D721Med (cell line): ENCODE data around the gene AIPL1.

Source experiments
- DNase-seq: peaks from one replicate; pipeline ENCODE4 v3.0.0; 2011; ENCODE audit warnings: low spot score; ENCODE audit not compliant: insufficient read length
- FAIRE-seq: peaks from 2 replicates; lab custom pipeline; 2011; peaks lifted over from hg19 to GRCh38; lab: Jason Lieb, UNC
- TF ChIP-seq, protein P1 (sequence below): IDR thresholded peaks from 2 replicates; pipeline ENCODE4 v1.5.1; 2012; ENCODE audit warnings: mild to moderate bottlenecking, control low read depth; ENCODE audit not compliant: insufficient read depth; ENCODE audit errors: missing control alignments

Gene AIPL1

DNA sequence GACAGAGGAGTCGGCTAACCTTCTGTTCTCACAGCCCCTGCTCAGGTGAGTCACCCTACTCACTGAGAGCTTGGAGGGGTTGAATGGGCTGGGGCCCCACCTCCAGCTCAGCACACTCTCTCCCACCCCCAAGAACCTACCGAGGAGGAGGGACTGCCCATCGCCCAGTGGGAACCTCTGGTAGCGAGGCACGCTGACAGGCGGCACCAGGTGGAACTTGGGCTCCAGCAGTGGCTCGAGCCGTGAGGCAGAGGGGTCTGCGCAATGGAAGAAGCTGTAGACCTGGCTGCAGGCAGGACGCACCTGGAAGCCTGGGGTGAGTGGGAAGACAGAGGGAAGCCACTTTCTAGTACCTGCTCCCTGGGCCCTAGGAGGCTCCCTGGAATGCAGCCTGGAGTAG lies 37.6 kb upstream of the AIPL1 start:
- FAIRE-seq, result no peak

DNA sequence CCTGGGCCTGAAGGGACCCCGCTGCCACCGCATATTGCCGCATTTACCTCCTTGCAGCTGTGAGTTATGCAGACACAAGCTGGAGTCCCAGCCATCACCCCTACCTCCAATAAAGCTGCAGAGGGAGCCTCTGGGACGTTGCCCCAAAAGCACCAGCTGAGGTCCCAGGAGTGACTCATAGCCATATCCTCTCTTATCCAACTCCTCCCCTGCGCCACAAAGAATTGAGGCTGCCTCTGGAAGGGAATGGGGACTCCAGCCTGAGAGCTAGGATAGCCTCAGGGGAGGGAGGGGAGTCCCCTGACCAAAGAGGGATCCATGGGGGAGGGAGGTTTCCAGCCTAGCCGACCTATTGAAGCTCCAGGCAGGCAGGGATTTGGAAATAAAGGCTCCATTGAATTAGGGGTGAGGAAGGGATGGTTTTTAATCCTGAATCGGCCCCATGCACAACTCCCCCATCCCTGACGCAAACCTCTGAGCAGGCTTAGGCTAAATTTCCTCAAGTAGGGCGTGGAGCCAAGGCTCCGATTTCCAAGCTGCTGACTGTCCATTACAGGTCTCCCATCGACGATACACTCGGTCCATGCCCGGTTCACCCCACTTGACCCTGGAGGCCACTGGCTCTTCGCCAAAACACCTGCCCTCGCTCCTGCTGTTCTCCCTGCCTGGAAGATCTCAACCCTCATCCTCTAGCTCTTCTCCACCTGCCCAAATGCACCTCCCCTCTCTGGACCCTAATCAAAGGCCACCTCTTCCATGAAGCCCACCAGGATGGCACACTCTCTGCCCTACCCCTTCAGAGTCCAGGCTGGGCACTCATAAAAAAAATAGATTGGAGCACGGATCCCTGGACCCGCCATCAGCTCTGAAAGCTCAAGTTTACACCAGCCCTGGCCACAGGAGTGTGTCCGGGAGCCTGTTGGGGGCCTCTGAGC lies 36.9 kb upstream of the AIPL1 start:
- FAIRE-seq (no peak), DNase-seq (no peak)
- TF ChIP-seq, protein P1, sequence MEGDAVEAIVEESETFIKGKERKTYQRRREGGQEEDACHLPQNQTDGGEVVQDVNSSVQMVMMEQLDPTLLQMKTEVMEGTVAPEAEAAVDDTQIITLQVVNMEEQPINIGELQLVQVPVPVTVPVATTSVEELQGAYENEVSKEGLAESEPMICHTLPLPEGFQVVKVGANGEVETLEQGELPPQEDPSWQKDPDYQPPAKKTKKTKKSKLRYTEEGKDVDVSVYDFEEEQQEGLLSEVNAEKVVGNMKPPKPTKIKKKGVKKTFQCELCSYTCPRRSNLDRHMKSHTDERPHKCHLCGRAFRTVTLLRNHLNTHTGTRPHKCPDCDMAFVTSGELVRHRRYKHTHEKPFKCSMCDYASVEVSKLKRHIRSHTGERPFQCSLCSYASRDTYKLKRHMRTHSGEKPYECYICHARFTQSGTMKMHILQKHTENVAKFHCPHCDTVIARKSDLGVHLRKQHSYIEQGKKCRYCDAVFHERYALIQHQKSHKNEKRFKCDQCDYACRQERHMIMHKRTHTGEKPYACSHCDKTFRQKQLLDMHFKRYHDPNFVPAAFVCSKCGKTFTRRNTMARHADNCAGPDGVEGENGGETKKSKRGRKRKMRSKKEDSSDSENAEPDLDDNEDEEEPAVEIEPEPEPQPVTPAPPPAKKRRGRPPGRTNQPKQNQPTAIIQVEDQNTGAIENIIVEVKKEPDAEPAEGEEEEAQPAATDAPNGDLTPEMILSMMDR, result no peak

More for the DNA sequence above, 37.6 kb upstream of the AIPL1 start:
- DNase-seq, result no peak
- TF ChIP-seq, protein P1, result no peak

DNA sequence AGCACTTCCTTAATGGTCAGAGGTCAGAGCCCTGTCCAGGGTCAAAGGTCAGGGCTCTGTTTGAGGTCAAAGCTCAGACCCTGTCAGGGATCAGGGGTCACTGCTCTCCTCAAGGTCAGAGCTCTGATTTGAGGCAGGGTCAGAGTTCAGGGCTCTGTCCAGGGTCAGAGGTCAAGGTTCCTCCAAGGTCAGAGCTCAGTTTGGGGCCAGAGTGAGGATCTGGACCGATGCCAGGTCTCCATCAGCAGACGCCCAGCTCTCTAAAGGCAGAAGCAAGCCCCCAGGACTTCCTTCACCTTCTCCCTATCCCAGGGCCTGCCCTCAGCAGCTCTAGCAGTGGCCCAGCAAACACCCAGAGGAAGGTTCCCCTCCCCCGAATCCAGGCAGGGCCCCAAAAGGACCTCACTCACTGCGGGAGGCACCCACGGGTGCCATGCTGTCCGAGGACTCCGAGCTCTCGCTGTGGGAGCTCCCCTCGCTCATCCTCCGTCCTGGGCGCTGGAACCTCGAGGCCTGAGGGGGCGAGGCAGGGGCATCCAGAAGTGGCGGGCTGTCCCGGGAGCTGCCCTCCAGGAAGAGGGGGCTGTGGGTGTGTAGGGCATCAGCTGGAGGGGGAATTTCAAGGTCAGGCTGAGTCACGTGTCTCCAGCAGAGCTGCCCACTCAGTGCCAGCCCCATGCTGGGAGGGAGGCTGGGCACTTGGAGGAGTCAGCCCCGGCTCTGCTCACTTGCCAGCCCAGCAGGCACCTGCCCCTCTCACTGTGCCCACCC lies 36.0 kb upstream of the AIPL1 start:
- DNase-seq, result no peak
- no peak for FAIRE-seq
- TF ChIP-seq, protein P1, result no peak

DNA sequence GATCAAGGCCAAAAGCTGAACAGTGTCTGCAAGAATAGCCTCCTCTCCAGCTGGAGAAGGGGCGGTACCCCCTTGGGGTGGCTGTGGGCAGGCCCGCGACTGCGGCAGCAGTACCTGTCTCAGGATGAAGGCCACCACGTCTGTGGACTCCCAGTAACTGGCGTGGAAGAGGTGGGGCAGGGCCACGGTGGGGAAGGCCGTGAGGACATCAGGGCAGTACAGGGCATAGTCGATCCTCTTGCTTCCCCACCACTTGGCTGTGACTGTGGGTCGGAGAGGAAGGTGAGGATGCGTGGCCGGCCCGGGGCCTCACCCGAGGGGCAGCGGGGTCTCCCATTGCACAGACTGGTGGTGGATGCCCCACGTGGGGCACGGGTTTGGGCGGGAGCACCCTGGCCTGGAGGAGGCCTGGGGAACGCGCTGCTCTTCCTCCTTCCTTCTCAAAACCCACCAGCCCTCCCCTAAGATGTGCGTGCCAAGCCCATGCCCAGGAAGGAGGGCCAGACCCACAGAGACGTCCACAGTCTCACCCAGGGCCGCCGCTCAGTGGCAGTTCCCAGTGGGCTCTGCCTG lies 35.3 kb upstream of the AIPL1 start:
- TF ChIP-seq, protein P1, result no peak
- FAIRE-seq, result no peak
- DNase-seq, result no peak

DNA sequence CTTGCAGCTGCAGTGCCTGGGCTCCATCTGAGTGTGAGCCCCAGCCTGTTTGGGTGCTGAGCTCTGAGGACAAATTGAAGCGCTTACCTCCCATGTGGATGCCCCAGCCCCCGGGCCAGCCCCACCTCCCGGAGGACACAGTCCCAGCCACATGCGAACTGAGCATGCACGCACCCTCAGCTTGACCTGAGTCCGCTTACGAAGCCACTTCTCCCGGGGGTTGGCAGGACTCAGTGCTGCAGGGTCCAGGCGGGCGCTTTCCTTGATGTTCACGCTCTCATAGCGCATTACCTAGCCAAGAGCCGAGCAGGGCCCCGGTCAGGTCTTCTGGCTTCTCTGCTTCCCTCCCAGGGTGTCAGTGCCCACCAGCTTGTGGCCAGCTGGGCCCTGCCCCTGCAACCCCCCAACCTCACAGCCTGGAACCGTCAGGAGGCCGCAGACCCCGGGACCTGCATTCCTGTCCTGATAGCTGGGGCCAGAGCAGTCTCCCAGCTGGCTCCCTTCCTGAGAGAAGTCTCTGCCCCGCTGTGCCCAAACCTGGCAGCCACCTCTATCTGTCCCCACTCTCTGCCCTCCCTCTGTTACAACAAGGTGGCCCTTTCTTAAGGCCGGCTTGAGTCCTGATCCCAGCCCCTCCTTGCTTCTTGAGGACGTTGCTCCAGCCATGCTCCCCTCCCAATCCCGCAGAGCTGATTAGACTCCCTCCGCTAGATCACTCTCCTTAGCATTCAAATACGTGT lies 33.3 kb upstream of the AIPL1 start:
- TF ChIP-seq, protein P1, result no peak
- DNase-seq, result no peak
- FAIRE-seq, result no peak

DNA sequence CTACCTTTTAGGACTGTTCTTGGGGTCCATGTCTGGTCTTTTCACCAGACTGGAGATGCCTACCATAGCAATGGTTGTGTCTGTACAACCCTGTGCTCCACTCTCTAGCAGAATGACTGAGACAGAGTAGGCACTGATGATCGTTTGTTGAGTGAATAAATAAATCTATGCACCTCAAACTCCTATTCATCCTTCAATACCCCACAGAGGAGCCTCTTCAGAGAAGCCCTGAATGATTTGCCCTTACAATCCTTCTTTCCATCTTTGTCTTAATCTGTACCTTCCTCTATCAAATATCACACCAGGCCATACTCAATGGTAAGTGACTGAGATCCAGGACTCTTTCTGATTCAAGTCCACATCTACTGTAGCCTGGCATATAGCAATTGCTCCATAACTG lies 32.6 kb upstream of the AIPL1 start:
- TF ChIP-seq, protein P1, result no peak
- FAIRE-seq (no peak), DNase-seq (no peak)
